VCaP (cell line): ENCODE results near the gene TPT1.
A peak's percentile ranks its signal among the peaks of the same experiment; 100 is the strongest.

ENCODE experiments used
- H3K27ac ChIP-seq: fragments of 450-650 bp; 2 replicates; pipeline ENCODE4 v1.5.1; 2017
- TF ChIP-seq, protein P1 (sequence below): fragments of 450-650 bp; conservative IDR thresholded peaks from 2 replicates; pipeline ENCODE4 v1.5.1; 2017; ENCODE audit warnings: mild to moderate bottlenecking, moderate library complexity

Gene TPT1

DNA sequence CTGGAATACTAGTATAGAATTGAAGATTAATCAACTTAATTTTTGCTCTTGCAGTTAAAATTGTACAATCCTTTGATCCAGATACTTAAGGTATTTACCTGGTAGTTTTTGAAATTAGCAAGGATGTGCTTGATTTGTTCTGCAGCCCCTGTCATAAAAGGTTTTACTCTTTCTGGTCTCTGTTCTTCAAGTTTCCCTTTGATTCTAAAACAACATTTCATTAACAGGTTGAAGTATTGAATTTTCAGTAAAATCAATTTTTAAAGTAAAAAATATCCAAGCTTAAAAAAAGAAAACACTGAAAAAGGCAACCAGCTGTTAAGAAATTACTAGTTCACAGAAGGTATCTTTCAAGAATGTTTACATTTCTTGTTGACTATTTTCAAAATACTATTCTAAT is 1.6 kb downstream of the TPT1 start:
- TF ChIP-seq, protein P1, sequence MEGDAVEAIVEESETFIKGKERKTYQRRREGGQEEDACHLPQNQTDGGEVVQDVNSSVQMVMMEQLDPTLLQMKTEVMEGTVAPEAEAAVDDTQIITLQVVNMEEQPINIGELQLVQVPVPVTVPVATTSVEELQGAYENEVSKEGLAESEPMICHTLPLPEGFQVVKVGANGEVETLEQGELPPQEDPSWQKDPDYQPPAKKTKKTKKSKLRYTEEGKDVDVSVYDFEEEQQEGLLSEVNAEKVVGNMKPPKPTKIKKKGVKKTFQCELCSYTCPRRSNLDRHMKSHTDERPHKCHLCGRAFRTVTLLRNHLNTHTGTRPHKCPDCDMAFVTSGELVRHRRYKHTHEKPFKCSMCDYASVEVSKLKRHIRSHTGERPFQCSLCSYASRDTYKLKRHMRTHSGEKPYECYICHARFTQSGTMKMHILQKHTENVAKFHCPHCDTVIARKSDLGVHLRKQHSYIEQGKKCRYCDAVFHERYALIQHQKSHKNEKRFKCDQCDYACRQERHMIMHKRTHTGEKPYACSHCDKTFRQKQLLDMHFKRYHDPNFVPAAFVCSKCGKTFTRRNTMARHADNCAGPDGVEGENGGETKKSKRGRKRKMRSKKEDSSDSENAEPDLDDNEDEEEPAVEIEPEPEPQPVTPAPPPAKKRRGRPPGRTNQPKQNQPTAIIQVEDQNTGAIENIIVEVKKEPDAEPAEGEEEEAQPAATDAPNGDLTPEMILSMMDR = no peak
- peak overlapping the region; percentile 99 for H3K27ac ChIP-seq

DNA sequence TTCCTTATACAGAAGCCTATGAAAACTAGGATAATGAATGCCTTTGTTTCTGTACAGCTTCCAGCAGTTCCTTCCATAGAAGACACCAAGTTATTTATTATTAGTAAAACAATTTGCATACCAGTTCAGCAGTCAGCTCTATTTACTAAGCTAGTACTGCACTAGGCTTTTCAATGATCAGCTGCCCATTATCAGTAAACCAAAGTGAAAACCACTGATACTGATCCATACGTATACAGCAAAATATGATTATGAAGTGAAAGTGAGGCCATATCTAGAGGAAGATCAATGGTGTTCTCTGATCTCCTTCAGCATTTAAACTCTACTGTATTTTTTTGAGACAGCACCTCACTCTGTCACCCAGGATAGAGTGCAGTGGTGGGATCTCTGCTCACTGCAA is 3.2 kb downstream of the TPT1 start:
- H3K27ac ChIP-seq = no peak overlapping the region
- TF ChIP-seq, protein P1 = no peak

GRCh38 chr13:45337395-45337794 is 3.6 kb downstream of the TPT1 start:
- TF ChIP-seq, protein P1 = no peak
- no peak overlapping the region for H3K27ac ChIP-seq

- TF ChIP-seq, protein P1 = no peak
- no peak overlapping the region for H3K27ac ChIP-seq
These were observed 4.8 kb downstream of the TPT1 start for GRCh38 chr13:45336025-45336800.

- H3K27ac ChIP-seq = no peak overlapping the region
- TF ChIP-seq, protein P1 = no peak
These were observed 5.5 kb downstream of the TPT1 start for GRCh38 chr13:45335397-45336024.

DNA sequence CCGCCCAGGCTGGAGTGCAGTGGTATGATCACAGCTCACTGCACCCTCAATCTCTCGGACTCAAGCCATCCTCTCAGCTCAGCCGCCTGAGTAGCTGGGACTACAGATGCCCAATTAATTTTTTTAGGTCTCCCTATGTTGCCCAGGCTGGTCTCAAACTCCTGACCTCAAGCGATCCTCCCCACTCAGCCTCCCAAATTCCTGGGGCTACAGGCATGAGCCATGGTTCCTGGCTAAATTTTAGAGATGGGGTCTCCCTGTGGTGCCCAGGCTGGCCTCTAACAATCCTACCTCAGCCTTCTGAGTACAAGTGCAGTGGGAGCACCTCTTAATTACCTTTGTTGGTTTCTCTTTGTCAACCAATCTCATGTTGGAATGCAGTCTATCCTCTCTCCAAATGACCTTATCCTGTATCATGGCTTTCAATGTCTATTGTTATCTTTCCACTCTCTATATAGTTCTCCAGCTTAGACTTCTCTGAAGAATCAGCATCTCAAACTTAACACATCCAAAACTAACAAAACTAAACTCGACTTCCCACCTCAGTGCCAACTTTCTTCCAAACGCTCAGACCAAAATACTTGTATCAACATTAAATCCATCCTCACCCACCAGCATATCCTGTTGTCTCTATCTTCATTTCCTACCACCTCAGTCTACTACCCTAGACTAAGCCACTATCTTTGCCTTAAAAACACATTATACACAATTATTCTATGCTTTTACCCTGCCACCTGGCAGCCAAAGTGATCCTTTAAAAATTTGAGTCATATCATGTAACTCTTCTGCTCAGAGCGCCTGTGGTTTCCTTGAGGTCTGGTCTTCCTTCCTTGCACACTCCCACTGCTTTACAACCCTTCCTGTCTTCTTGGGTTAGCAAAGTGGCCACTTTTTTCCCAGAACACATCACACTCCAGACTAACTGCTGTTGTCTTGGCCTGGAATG is 6.7 kb downstream of the TPT1 start:
- H3K27ac ChIP-seq = no peak overlapping the region
- TF ChIP-seq, protein P1 = no peak
